HCT116 (cell line): ENCODE data around the gene MPP4. TPM values are rescaled to one million over a fixed set of nuclear protein-coding genes. Genes with fewer than 3 reads are reported as not detected.

Experiments
- ATAC-seq: fragments of 200-7000 bp; cut with Tn5 transposase; 2 replicates; pipeline ENCODE4 v1.9.1; 2020; ENCODE audit warnings: mild to moderate bottlenecking, moderate library complexity
- BruUV-seq: library from RNA; stranded (reverse); fragments of 400-500 nt; replicated peaks from 2 replicates; lab custom pipeline; 2021; lab: Mats Ljungman, UMichigan
- CTCF ChIA-PET: fragments of 300-600 bp; sonication (Branson Sonifier 250); formaldehyde crosslinking; loops from one replicate; lab custom pipeline; 2021; ENCODE audit warnings: antibody characterized with exemption; lab: Charles Lee
- POLR2A ChIA-PET: fragments of 300-600, 350-600 bp; sonication (Branson Sonifier 250); formaldehyde crosslinking; loops from one replicate; lab custom pipeline; 2021; ENCODE audit warnings: antibody characterized with exemption; lab: Charles Lee
- RAD21 ChIA-PET, 2 experiments: fragments of 300-600 bp; sonication (Branson Sonifier 250); formaldehyde crosslinking; loops; one replicate each; lab custom pipeline; 2023; ENCODE audit warnings: low total read pairs in 2 of 2; ENCODE audit not compliant: uncharacterized antibody in 2 of 2, unreplicated experiment in 2 of 2, low non-redundant PET in 1 of 2; lab: Charles Lee
- DNase-seq: peaks from one replicate; pipeline ENCODE4 v3.0.0-alpha.2; 2010; ENCODE audit warnings: low read depth, low spot score
- H2AFZ ChIP-seq: fragments of 200-600 bp; shearing (Covaris generic), sonication (generic); 2 replicates; pipeline ENCODE4 v1.6.1; 2017; ENCODE audit warnings: low read depth, mixed run types, mixed read lengths, antibody characterized with exemption, low read length; ENCODE audit not compliant: poor library complexity, severe bottlenecking
- H3K27ac ChIP-seq: 2 replicates; pipeline ENCODE4 v1.5.1; 2012; ENCODE audit warnings: low read depth, low read length
- H3K27me3 ChIP-seq: fragments of 200-600 bp; sonication (generic); 2 replicates; pipeline ENCODE4 v1.6.1; 2016; ENCODE audit warnings: mixed run types, low read length, mixed read lengths; ENCODE audit not compliant: insufficient read depth
- H3K36me3 ChIP-seq, 2 experiments: fragments of 200-500 bp in 1 of 2; fragments of 200-600 bp in 1 of 2; sonication (Bioruptor generic) in 1 of 2; sonication (generic) in 1 of 2; 2 replicates each; pipeline versions ENCODE4 v1.5.1 to v1.6.1; 2014 to 2016; ENCODE audit warnings: low read length in 2 of 2, inconsistent platforms in 1 of 2, mixed read lengths in 1 of 2, mixed run types in 1 of 2; ENCODE audit not compliant: insufficient read depth in 2 of 2, control insufficient read depth in 1 of 2
- H3K4me1 ChIP-seq, 2 experiments: fragments of 200-600 bp in 1 of 2; sonication (generic) in 1 of 2; 2 replicates each; pipeline versions ENCODE4 v1.5.1 to v1.6.1; 2012 to 2017; ENCODE audit warnings: low read length in 2 of 2, inconsistent platforms in 1 of 2, mild to moderate bottlenecking in 1 of 2, mixed read lengths in 1 of 2, mixed run types in 1 of 2, moderate library complexity in 1 of 2; ENCODE audit not compliant: insufficient read depth in 2 of 2, control insufficient read depth in 1 of 2
- H3K4me2 ChIP-seq: fragments of 200-600 bp; sonication (generic); 2 replicates; pipeline ENCODE4 v1.6.1; 2017; ENCODE audit warnings: mixed run types, low read length, mixed read lengths
- H3K4me3 ChIP-seq, 2 experiments: fragments of 200-600 bp in 1 of 2; sonication (generic) in 1 of 2; replicated peaks in 1 of 2; 2 replicates each; pipeline ENCODE4 v1.5.1; 2011 to 2016; ENCODE audit warnings: low read length in 2 of 2, control low read depth in 1 of 2, low read depth in 1 of 2, mild to moderate bottlenecking in 1 of 2, mixed read lengths in 1 of 2, mixed run types in 1 of 2
- H3K79me2 ChIP-seq: fragments of 200-600 bp; sonication (generic); 2 replicates; pipeline ENCODE4 v1.6.1; 2017; ENCODE audit warnings: mild to moderate bottlenecking, mixed run types, low read length, moderate library complexity, mixed read lengths; ENCODE audit not compliant: insufficient read depth
- H3K9ac ChIP-seq: fragments of 200-600 bp; sonication (generic); 2 replicates; pipeline ENCODE4 v1.6.1; 2016; ENCODE audit warnings: low read length, mixed read lengths
- H3K9me2 ChIP-seq: fragments of 200-600 bp; sonication (generic), shearing (Covaris generic); 2 replicates; pipeline ENCODE4 v1.6.1; 2017; ENCODE audit warnings: mixed run types, mild to moderate bottlenecking, moderate library complexity; ENCODE audit not compliant: insufficient read depth
- H3K9me3 ChIP-seq, 2 experiments: fragments of 200-500 bp in 1 of 2; fragments of 200-600 bp in 1 of 2; sonication (Bioruptor generic) in 1 of 2; sonication (generic) in 1 of 2; 2 replicates each; pipeline ENCODE4 v1.6.1; 2014 to 2017; ENCODE audit warnings: low read length in 2 of 2, mixed read lengths in 2 of 2, inconsistent platforms in 1 of 2, low read depth in 1 of 2, mild to moderate bottlenecking in 1 of 2, mixed run types in 1 of 2, moderate library complexity in 1 of 2; ENCODE audit not compliant: control insufficient read depth in 1 of 2, insufficient read depth in 1 of 2
- H4K20me1 ChIP-seq: fragments of 200-600 bp; sonication (generic), shearing (Covaris generic); 2 replicates; pipeline ENCODE4 v1.6.1; 2017; ENCODE audit warnings: mixed run types, mild to moderate bottlenecking, moderate library complexity; ENCODE audit not compliant: insufficient read depth
- CEBPB ChIP-seq: IDR thresholded peaks from 2 replicates; pipeline ENCODE4 v1.6.1; 2012; ENCODE audit warnings: low read depth
- EGR1 ChIP-seq: IDR thresholded peaks from 2 replicates; pipeline ENCODE4 v1.6.1; 2012; ENCODE audit warnings: low read depth
- ELF1 ChIP-seq: IDR thresholded peaks from 2 replicates; pipeline ENCODE4 v1.6.1; 2012; ENCODE audit warnings: low read depth, borderline replicate concordance
- EZH2 ChIP-seq: fragments of 200-600 bp; sonication (generic); IDR thresholded peaks from 2 replicates; pipeline ENCODE4 v1.6.1; 2017; ENCODE audit warnings: antibody characterized with exemption, mixed run types
- EZH2phosphoT487 ChIP-seq: fragments of 200-600 bp; IDR thresholded peaks from 2 replicates; pipeline ENCODE4 v1.6.1; 2018; ENCODE audit warnings: antibody characterized with exemption, borderline replicate concordance
- FOSL1 ChIP-seq: IDR thresholded peaks from 2 replicates; pipeline ENCODE4 v1.6.1; 2012; ENCODE audit warnings: low read depth
- JUND ChIP-seq: IDR thresholded peaks from 2 replicates; pipeline ENCODE4 v1.6.1; 2012
- POLR2A ChIP-seq: IDR thresholded peaks from 2 replicates; pipeline ENCODE4 v1.7.0; 2011; ENCODE audit warnings: borderline replicate concordance; ENCODE audit not compliant: insufficient read depth, insufficient read length; ENCODE audit errors: extremely low read depth
- POLR2AphosphoS5 ChIP-seq: IDR thresholded peaks from 2 replicates; pipeline ENCODE4 v1.6.1; 2011; ENCODE audit warnings: mild to moderate bottlenecking, low read depth, low read length, moderate library complexity
- RAD21 ChIP-seq: IDR thresholded peaks from 2 replicates; pipeline ENCODE4 v1.6.1; 2012; ENCODE audit warnings: low read depth, mild to moderate bottlenecking
- SIN3A ChIP-seq: IDR thresholded peaks from 2 replicates; pipeline ENCODE4 v1.6.1; 2012; ENCODE audit warnings: low read depth
- SRF ChIP-seq: IDR thresholded peaks from 2 replicates; pipeline ENCODE4 v1.6.1; 2012; ENCODE audit warnings: low read depth
- TCF7L2 ChIP-seq: IDR thresholded peaks from 2 replicates; pipeline ENCODE4 v1.7.0; 2011; ENCODE audit warnings: borderline replicate concordance, inconsistent platforms; ENCODE audit not compliant: insufficient read depth, insufficient read length; ENCODE audit errors: extremely low read depth
- YY1 ChIP-seq: IDR thresholded peaks from 2 replicates; pipeline ENCODE4 v1.6.1; 2011; ENCODE audit warnings: low read length, low read depth, moderate library complexity, mild to moderate bottlenecking; ENCODE audit not compliant: insufficient replicate concordance; ENCODE audit errors: extremely low read depth
- ZFX ChIP-seq: fragments of 450-650 bp; IDR thresholded peaks from 2 replicates; pipeline ENCODE4 v1.6.1; 2017
- ZNF274 ChIP-seq: fragments of 200-500 bp; sonication (Bioruptor generic); IDR thresholded peaks from 2 replicates; pipeline ENCODE4 v1.6.1; 2014; ENCODE audit warnings: mild to moderate bottlenecking, low read depth, low read length, inconsistent platforms
- intact Hi-C: fragments of 100-400 bp; cut with micrococcal nuclease; formaldehyde crosslinking; loops from 2 replicates; pipeline ENCODE4 v1.10.0; 2022
- total RNA-seq: library from RNA; stranded (reverse); gene quantifications from one replicate; pipeline ENCODE4 v1.2.1, GENCODE V29; 2021; ENCODE audit not compliant: unreplicated experiment
- TF ChIP-seq, protein P1 (sequence below): IDR thresholded peaks from 2 replicates; pipeline ENCODE4 v1.6.1; 2012
- TF ChIP-seq, protein P2 (sequence below): IDR thresholded peaks from 2 replicates; pipeline ENCODE4 v1.6.1; 2011; ENCODE audit warnings: mild to moderate bottlenecking, low read length, moderate library complexity; ENCODE audit not compliant: insufficient replicate concordance; ENCODE audit errors: extremely low read depth

The MPP4 gene
- total RNA-seq, 1 experiment from 2014 or later: 0.32 TPM

DNA sequence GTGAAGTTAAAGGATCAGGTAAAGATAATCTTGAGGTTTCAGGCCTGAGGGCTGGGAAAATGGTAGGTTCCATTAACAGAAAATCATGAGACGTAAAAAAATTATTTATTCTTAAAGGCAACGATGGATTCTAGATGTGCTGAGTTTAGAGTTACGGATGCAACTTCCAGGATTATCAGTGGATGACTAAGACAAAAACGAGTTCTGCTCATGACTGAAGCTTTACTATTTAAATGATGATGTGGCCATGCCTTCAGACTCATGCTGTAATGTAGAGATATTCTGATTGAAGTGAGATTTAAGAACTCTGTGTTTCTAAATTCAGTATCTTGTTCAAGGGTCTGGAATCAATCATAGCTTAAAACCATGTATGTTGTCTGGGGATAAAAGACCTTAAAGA, 60.1 kb downstream of the MPP4 start:
- CTCF ChIA-PET: no interaction called here
- no peak overlapping the region for H3K4me2 ChIP-seq
- H3K79me2 ChIP-seq: peaks cover 5% of the 10 kb centered on the region; the same call in 1 of the 2 replicates
- no peak overlapping the region for H3K9ac ChIP-seq
- POLR2A ChIA-PET: no interaction called here
- BruUV-seq: no TSS peak
- TF ChIP-seq SIN3A (no peak), ZNF274 (no peak), TCF7L2 (no peak), CEBPB (no peak), ZFX (no peak), POLR2AphosphoS5 (no peak)
- TF ChIP-seq, protein P1, sequence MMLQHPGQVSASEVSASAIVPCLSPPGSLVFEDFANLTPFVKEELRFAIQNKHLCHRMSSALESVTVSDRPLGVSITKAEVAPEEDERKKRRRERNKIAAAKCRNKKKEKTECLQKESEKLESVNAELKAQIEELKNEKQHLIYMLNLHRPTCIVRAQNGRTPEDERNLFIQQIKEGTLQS: no peak
- RAD21 ChIA-PET: no interaction called here
- ATAC-seq: no peak
- intact Hi-C loops: no loop called here
- peaks cover 0 to 4% of the 10 kb centered on the region in 2 experiments; a peak in 1 of 4 replicates for H3K4me1 ChIP-seq
- H3K27ac ChIP-seq: no peak overlapping the region
- H3K36me3 ChIP-seq: peaks cover 6 to 18% of the 10 kb centered on the region in 2 experiments; a peak in 3 of 4 replicates
- H3K27me3 ChIP-seq: no peaks in the 10 kb centered on the region
- no peaks in the 10 kb centered on the region for H3K9me3 ChIP-seq
- H3K4me3 ChIP-seq: no peak overlapping the region
- no peak overlapping the region for H2AFZ ChIP-seq
- no peaks in the 10 kb centered on the region for H4K20me1 ChIP-seq
- no peaks in the 10 kb centered on the region for H3K9me2 ChIP-seq
- DNase-seq: no peak

DNA sequence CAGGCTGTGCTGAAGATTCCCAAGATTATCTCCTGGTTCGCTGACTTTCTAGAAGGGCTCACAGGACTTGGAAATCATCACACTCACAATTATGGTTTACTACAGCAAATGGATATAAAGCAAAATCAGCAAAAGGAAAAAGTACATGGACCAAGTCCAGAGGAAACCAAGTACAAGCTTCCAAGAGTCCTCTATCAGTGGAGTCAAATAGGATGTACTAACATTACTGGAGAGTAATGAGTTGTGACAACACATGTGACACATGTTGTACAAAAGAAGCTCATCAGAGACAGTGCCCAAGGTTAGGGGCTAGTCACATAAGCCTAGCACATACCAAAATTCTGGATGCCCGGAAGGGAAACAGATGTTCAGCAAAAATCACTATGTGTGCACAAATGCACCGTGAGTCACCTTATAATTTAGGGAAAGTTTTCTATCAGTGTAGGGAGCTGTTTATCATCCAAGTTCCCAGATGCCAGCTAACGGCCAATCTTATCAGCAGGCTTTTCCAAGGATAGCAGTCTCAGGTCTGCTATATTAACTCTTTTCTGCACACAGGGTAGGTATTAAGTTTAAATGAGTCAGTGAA, 64.7 kb downstream of the MPP4 start:
- ATAC-seq: no peak

More for the DNA sequence above, 64.7 kb downstream of the MPP4 start:
- no TSS peak for BruUV-seq
- TF ChIP-seq POLR2A (no peak), ZNF274 (no peak), FOSL1 (no peak), EZH2 (no peak), JUND (no peak), ZFX (no peak), CEBPB (no peak), SRF (no peak), ELF1 (no peak), SIN3A (no peak), POLR2AphosphoS5 (no peak), EZH2phosphoT487 (no peak), EGR1 (no peak), RAD21 (no peak), YY1 (no peak)
- TF ChIP-seq, protein P2, sequence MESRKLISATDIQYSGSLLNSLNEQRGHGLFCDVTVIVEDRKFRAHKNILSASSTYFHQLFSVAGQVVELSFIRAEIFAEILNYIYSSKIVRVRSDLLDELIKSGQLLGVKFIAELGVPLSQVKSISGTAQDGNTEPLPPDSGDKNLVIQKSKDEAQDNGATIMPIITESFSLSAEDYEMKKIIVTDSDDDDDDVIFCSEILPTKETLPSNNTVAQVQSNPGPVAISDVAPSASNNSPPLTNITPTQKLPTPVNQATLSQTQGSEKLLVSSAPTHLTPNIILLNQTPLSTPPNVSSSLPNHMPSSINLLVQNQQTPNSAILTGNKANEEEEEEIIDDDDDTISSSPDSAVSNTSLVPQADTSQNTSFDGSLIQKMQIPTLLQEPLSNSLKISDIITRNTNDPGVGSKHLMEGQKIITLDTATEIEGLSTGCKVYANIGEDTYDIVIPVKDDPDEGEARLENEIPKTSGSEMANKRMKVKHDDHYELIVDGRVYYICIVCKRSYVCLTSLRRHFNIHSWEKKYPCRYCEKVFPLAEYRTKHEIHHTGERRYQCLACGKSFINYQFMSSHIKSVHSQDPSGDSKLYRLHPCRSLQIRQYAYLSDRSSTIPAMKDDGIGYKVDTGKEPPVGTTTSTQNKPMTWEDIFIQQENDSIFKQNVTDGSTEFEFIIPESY: no peak
- TF ChIP-seq, protein P1: no peak
- H2AFZ ChIP-seq: no peak overlapping the region
- no peaks in the 10 kb centered on the region for H3K79me2 ChIP-seq
- H3K9me2 ChIP-seq: no peaks in the 10 kb centered on the region
- CTCF ChIA-PET: no interaction called here
- H3K4me2 ChIP-seq: no peak overlapping the region
- no peaks in the 10 kb centered on the region for H3K4me1 ChIP-seq
- intact Hi-C loops: no loop called here
- H3K27me3 ChIP-seq: no peaks in the 10 kb centered on the region
- POLR2A ChIA-PET: no interaction called here
- peaks cover 21 to 41% of the 10 kb centered on the region in 2 experiments for H3K36me3 ChIP-seq
- no peak for DNase-seq
- H3K4me3 ChIP-seq: no peak overlapping the region
- H3K27ac ChIP-seq: no peak overlapping the region
- no peaks in the 10 kb centered on the region for H4K20me1 ChIP-seq
- RAD21 ChIA-PET: no interaction called here
- no peak overlapping the region for H3K9ac ChIP-seq
- H3K9me3 ChIP-seq: no peaks in the 10 kb centered on the region
